HG03159 (cell line): ENCODE measurements around the gene TST.
"Not testable (repeated sequence)": the region's sequence is repeated elsewhere in the genome, so short reads cannot be mapped to it uniquely, and the experiment has no call there.

Experiments
- ATAC-seq: cut with Tn5 transposase; IDR thresholded peaks from one replicate; pipeline ENCODE4 v1.9.1; 2021; ENCODE audit warnings: mild to moderate bottlenecking, moderate library complexity; ENCODE audit not compliant: unreplicated experiment

The TST gene

GRCh38 chr22:37016134-37016910, 2.9 kb downstream of the TST start:
- ATAC-seq, result no peak

- no peak for ATAC-seq
Observed at GRCh38 chr22:37015587-37015878, 3.7 kb downstream of the TST start.

DNA sequence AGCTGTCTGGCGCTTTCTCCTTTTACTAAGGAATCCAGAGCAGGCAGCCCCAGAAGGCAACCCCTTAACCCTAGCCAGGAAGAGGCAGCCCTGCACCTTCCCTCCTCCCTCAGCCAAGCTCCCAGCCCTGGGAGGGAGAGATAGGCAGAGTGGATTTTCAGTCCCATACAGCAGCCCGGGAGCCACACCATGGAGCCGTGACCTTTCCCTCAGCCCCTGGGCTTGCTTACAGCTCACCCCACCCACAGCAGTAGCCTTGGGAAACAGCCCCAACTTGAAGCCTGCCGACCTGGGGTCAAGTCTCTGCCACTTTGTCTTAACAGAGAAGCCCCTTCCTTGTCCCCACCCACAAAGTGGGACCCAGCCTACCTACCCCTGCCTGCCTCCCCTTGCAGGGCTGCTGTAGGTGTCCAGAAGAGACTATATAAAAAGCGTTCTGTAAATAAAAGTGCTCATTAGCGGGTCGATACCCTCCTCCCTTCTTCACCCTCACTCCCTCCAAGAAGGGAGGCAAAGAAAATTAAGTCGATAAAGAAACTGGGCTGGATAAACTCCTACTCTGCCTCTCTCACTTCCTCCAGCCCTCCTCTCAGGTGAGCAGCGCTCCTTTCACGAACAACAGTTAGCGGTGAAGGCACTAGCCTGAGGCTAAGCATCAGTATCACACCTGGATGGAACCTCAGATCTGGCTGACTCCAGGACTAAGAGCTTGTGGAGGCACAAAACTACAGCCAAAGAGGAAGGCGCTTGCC, 4.2 kb downstream of the TST start:
- ATAC-seq, result no peak

DNA sequence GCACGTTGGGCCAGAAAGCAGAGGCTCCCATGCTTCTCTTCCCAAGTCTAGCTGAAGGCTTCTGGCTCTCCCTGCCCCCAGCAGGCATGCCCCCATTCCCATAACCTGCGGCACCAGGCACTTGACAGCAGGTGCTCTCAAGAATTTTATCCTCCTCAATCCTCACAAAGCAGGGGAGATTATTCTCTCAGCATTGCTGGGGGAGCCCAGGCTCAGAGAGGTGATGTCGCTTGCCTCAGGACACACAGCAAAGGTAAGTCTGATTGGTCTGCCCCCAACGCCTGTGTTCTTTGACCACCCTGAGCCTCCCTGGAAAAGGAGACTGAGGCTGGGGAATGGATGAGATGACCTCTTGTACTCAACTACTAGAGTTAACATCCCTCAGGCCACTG, 4.8 kb downstream of the TST start:
- ATAC-seq, result no peak

GRCh38 chr22:37012956-37013355, 6.3 kb downstream of the TST start:
- no peak for ATAC-seq

GRCh38 chr22:37012262-37012904, 6.9 kb downstream of the TST start:
- ATAC-seq, result no peak

DNA sequence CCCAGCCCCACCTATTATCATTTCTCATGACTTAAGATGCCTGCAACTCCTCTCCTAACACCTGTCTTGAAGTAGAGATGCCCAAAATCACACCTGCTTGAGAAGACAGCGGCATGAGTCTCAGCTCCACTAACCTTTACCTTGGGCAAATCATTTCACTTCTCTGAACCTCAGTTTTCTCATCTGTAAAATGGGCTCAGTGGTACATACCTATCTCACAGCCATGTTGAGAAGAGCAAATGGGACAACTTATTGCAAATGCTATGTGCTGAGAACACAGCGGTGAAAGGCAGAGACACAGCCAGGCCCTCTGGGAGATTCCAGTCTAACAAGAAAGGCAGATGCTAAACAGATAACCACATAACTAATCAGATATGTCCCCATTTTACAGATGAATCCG, 7.8 kb downstream of the TST start:
- ATAC-seq, result no peak

DNA sequence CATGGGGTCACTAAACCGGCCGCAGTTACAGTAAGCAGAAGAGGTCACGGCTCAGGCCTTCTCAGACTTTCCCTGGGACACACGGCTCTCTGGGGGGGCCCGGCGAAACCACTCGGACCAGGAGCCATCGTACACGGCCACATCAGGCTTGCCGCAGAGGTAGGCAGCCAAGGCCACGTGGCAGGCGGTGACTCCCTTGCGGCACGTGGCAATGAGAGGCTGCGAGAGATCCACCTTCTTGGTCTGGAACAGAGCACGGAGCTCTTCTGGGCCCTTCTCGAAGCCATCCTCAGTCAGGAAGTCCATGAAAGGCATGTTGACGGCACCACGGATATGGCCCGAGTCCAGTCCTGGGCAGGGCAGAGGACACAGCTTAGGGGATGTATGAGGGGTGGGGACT, 8.3 kb downstream of the TST start:
- no peak for ATAC-seq

- ATAC-seq, result no peak
Observed at GRCh38 chr22:37010174-37010573, 9.1 kb downstream of the TST start.

GRCh38 chr22:37009490-37009889, 9.8 kb downstream of the TST start:
- ATAC-seq, result no peak

- no peak for ATAC-seq
Observed at GRCh38 chr22:37008365-37008764, 10.9 kb downstream of the TST start.

- ATAC-seq, result no peak
Observed at GRCh38 chr22:37007651-37008050, 11.6 kb downstream of the TST start.

DNA sequence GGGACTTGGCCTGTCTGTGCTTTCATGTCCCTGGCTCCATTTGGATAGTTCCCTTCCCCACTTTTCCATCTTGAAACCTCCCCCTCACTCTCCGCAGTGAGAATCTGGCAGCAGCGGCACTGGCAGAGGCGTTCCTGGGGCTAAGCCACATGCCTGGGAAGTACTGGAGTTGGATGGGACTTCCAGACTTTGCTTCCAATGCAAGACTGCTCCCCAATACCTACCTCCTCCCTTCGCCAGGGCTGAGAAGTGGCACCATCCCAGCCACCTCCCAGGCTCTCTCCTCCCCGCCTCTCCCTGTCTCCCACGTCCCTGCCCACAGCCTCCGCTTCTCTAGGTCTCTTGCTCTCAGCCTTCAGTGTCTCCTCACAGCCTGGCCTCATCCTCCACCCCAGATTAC, 16.6 kb downstream of the TST start:
- no peak for ATAC-seq

- ATAC-seq, result no peak
Observed at GRCh38 chr22:37001826-37002225, 17.4 kb downstream of the TST start.

DNA sequence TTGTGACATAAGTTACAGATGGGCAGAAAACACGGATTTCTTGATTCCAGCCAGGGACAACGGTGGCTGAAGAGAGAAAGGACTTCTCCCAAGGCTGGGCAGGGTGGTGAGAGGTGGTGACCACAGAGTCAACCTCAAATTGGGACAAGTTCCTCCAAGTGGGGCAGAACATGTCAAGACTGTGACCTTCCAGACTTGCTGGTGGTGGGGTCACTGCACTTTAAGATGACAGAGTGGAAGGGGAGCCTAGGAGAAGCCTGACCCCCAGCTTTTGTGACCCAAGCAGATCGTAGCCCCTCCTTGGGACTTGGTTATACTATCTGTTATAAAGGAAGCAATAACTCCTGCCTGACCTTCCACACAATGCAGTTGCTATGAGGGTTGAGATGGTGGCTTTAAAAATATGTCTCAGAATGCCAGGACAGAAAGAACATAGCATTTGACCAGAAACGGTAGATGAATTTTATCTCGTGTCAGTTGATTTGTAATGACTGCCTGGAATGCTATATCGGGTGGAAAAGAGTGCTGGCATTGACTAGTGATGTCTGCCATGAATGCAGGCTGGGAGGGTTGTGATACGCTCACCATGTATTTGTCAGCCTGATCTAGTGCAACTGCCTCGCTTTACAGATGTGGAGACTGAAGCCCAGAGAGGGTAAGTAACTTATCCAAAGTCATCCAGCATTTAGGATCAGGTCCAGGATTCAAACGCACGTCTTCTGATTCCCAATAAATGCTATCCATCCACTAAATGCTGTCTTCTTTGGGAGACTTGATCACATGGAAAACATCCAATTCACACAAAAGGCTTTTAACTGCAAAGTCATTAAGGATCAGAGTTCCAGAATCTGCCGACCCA, 18.3 kb downstream of the TST start:
- no peak for ATAC-seq

DNA sequence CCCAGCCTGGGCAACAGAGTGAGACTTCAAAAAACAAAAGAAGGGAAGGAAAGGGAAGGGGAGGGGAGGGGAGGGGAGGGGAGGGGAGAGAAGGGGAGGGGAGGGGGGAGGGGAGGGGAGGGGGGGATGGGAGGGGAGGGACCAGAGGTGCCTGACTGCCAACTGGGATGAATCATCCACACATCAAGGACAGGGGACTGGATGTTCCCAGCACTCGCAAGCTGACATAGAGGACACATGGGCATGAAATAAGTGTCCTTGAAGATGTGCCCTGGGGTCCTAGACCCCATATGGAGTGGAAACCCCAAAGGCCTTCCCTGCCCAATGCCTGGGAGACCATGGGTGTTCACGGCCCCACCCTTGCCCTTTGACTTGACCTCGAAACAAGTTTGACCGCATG, 19.8 kb downstream of the TST start:
- ATAC-seq, result no peak

DNA sequence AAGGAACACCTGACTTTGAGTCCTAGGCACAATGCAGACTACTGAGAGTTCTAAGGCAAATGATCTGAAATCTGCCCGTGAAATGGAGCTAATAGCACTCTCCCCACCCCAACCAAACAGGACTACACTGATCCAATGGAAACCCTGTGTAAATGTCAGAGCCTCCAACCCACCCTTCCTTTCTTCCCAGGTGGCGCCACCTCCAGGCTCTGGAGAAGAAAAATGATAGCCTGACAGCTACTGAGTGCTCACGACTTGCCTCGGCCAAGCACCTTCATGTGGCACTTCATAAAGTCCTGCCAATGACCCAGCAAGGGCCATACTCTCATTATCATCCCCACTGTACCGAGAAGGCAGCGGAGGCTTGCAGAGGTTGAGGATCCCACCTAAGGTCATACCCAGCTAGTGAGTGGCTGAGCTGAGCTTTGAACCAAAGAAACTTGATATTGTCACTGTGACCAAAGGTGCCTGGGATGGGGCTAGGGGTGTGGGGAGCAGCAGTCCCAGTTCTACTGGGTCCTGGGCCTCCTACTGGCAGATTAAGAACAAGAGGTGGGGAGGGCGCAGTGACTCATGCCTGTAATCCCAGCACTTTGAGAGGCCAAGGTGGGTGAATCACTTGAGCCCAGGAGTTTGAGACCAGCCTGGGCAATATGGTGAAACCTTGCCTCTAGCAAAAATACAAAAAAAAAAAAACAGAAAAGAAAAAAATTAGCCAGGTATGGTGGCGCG, 20.5 kb downstream of the TST start:
- ATAC-seq, result no peak

- ATAC-seq, result no peak
Observed at GRCh38 chr22:36997746-36998145, 21.5 kb downstream of the TST start.

DNA sequence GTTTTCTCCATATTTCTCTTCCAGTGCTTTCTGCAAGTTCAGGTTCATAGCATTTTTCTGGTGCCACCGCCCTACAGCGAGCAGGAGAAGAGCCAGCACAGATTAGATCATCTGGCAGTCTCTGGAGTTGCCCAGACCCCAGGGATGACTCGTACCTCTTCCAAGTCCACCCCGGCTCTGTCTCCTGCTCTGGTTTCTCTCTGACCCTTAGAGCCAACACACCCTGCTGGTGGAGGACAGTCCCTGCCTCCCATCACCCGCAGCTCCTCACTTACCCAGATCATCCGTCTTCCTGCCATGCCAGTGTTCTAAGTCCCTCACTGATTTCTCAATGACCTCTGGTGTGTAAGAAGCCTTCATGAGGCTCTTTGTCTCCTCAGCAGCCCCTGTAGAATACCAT, 28.0 kb downstream of the TST start:
- ATAC-seq, result no peak

- no peak for ATAC-seq
Observed at GRCh38 chr22:36990457-36990856, 28.8 kb downstream of the TST start.

DNA sequence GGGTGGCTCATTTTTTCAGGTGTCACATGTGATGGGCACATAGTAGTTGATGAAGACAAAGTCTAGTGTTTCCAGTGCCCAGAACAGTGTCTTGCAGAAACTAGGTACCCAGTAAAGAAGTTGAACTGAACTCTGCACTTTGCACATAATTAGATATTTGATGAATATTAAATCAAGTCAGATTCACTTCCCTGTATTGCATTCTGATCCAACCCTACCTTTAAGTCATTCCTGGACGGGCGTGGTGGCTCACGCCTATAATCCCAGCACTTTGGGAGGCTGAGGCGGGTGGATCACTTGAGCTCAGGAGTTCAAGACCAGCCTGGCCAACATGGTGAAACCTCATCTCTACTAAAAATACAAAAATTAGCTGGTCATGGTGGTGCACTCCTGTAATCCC, 30.2 kb downstream of the TST start:
- not testable (repeated sequence) for ATAC-seq
